Nephron (organoid): ENCODE results near the gene CSTF1.
A peak's percentile ranks its signal among the peaks of the same experiment; 100 is the strongest.

Experiments
- H3K27ac Mint-ChIP-seq, 3 experiments: 2 replicates each; pipeline ENCODE4 v1.8.0; 2020; ENCODE audit warnings: mixed read lengths in 3 of 3, mild to moderate bottlenecking in 2 of 3, moderate library complexity in 1 of 3
- H3K27me3 Mint-ChIP-seq: 2 replicates; pipeline ENCODE4 v1.8.0; 2021; ENCODE audit warnings: low read depth, mild to moderate bottlenecking, moderate library complexity, mixed read lengths
- H3K36me3 Mint-ChIP-seq: 2 replicates; pipeline ENCODE4 v1.8.0; 2020; ENCODE audit warnings: low read depth, mixed read lengths
- H3K4me1 Mint-ChIP-seq: 2 replicates; pipeline ENCODE4 v1.8.0; 2020; ENCODE audit warnings: mixed read lengths
- H3K4me3 Mint-ChIP-seq, 3 experiments: 2 replicates each; pipeline ENCODE4 v1.8.0; 2020; ENCODE audit warnings: mild to moderate bottlenecking in 3 of 3, mixed read lengths in 3 of 3, moderate library complexity in 2 of 3
- H3K9me3 Mint-ChIP-seq: 2 replicates; pipeline ENCODE4 v1.8.0; 2020; ENCODE audit warnings: mixed read lengths
- CTCF ChIP-seq, 3 experiments: fragments of 200-600 bp; sonication (generic); IDR thresholded peaks; one replicate each; pipeline ENCODE4 v1.5.0; 2021; ENCODE audit warnings: antibody characterized with exemption in 3 of 3; ENCODE audit not compliant: unreplicated experiment in 3 of 3

Gene CSTF1

GRCh38 chr20:56391037-56391436, 1.4 kb upstream of the CSTF1 start:
- no peak for TF ChIP-seq CTCF (IDR thresholded peaks at IDR 0.05; ENCODE audit: unreplicated experiment in 3 of 3)
- Mint-ChIP-seq H3K27ac (no peak overlapping the region), H3K27me3 (no peaks in the 10 kb centered on the region), H3K36me3 (peaks cover 34% of the 10 kb centered on the region), H3K4me3 (no peak overlapping the region), H3K9me3 (no peaks in the 10 kb centered on the region), H3K4me1 (peaks cover 20% of the 10 kb centered on the region)

GRCh38 chr20:56391596-56392131, 781 bp upstream of the CSTF1 start:
- H3K36me3 Mint-ChIP-seq, result peaks cover 33% of the 10 kb centered on the region
- no peaks in the 10 kb centered on the region for H3K9me3 Mint-ChIP-seq
- peaks cover 20% of the 10 kb centered on the region for H3K4me1 Mint-ChIP-seq
- TF ChIP-seq CTCF (IDR thresholded peaks at IDR 0.05; ENCODE audit: unreplicated experiment in 3 of 3), result no peak
- H3K27me3 Mint-ChIP-seq, result no peaks in the 10 kb centered on the region
- H3K4me3 Mint-ChIP-seq, result no peak overlapping the region
- H3K27ac Mint-ChIP-seq, result no peak overlapping the region

- Mint-ChIP-seq H3K27me3 (no peaks in the 10 kb centered on the region), H3K9me3 (no peaks in the 10 kb centered on the region), H3K4me1 (peaks cover 20% of the 10 kb centered on the region), H3K27ac (no peak overlapping the region), H3K36me3 (peaks cover 41% of the 10 kb centered on the region), H3K4me3 (no peak overlapping the region)
- no peak for TF ChIP-seq CTCF (IDR thresholded peaks at IDR 0.05; ENCODE audit: unreplicated experiment in 3 of 3)
Measured at GRCh38 chr20:56392881-56393482, 537 bp downstream of the CSTF1 start.

DNA sequence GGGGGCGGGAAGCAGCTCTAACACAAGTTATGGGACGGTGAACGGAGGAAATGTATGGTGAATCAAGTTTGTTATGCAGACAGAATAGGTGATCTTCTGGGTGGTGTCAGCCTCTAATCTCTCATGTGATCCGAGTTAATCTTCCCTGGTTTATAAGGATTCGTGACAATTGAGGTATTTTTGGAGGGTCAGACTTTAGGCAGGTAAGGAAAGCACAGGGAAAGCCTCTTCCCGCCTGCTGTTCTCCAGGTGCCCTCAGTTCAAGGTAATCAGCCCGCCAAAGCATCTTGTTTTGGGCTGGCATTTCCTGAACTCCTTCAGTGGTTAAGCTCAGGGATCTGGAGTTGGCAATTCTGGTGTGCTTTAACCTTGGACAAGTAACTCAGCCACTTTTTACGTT, 1.2 kb downstream of the CSTF1 start:
- H3K4me1 Mint-ChIP-seq, result peaks cover 20% of the 10 kb centered on the region
- no peak for TF ChIP-seq CTCF (IDR thresholded peaks at IDR 0.05; ENCODE audit: unreplicated experiment in 3 of 3)
- no peak overlapping the region for H3K27ac Mint-ChIP-seq
- no peak overlapping the region for H3K4me3 Mint-ChIP-seq
- H3K27me3 Mint-ChIP-seq, result no peaks in the 10 kb centered on the region
- H3K9me3 Mint-ChIP-seq, result no peaks in the 10 kb centered on the region
- peaks cover 45% of the 10 kb centered on the region for H3K36me3 Mint-ChIP-seq

GRCh38 chr20:56395166-56395565, 2.7 kb downstream of the CSTF1 start:
- no peak for TF ChIP-seq CTCF (IDR thresholded peaks at IDR 0.05; ENCODE audit: unreplicated experiment in 3 of 3)
- Mint-ChIP-seq H3K36me3 (peaks cover 45% of the 10 kb centered on the region), H3K27ac (no peak overlapping the region), H3K4me1 (peaks cover 19% of the 10 kb centered on the region), H3K27me3 (no peaks in the 10 kb centered on the region), H3K4me3 (peak overlapping the region in 2 of 3 experiments; percentile 13 to 67), H3K9me3 (no peaks in the 10 kb centered on the region)

DNA sequence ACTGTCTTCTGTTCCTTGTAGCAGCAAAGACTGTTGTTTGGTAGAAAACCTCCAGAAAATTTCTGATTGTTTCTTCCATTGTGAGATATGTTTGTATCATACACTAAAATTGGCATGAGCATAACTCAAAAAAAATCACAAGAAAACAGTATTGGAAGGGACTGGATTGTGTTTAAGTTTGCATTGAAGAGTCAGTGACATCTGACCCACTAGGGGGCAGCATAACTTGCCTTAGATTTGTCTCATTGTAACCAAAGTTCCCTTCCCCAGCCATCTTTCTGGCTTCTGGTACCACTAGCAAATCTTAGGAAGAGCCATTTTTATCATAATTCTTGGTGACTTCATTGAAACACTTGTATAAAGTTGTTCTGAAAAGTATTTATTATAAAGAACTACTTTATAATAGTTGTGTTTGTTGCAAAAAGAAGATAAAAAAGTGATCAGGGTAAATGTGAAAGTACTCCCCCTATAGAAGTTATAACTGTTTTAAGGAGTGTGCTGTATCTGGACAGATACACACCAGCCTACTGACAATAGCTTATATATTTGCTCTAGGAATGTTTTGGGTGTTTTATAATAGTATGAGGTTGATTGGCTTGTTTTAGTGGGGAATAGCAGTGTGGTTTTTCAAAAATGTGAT, 7.7 kb downstream of the CSTF1 start:
- Mint-ChIP-seq H3K4me1 (peaks cover 9% of the 10 kb centered on the region), H3K4me3 (no peak overlapping the region), H3K27me3 (no peaks in the 10 kb centered on the region), H3K27ac (no peak overlapping the region), H3K36me3 (peaks cover 79% of the 10 kb centered on the region), H3K9me3 (no peaks in the 10 kb centered on the region)
- TF ChIP-seq CTCF (IDR thresholded peaks at IDR 0.05; ENCODE audit: unreplicated experiment in 3 of 3), result peak; percentile 68 to 86 (median 80)
